ENCODE results near the gene AVPR1B.

AVPR1B gene, protein sequence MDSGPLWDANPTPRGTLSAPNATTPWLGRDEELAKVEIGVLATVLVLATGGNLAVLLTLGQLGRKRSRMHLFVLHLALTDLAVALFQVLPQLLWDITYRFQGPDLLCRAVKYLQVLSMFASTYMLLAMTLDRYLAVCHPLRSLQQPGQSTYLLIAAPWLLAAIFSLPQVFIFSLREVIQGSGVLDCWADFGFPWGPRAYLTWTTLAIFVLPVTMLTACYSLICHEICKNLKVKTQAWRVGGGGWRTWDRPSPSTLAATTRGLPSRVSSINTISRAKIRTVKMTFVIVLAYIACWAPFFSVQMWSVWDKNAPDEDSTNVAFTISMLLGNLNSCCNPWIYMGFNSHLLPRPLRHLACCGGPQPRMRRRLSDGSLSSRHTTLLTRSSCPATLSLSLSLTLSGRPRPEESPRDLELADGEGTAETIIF

DNA sequence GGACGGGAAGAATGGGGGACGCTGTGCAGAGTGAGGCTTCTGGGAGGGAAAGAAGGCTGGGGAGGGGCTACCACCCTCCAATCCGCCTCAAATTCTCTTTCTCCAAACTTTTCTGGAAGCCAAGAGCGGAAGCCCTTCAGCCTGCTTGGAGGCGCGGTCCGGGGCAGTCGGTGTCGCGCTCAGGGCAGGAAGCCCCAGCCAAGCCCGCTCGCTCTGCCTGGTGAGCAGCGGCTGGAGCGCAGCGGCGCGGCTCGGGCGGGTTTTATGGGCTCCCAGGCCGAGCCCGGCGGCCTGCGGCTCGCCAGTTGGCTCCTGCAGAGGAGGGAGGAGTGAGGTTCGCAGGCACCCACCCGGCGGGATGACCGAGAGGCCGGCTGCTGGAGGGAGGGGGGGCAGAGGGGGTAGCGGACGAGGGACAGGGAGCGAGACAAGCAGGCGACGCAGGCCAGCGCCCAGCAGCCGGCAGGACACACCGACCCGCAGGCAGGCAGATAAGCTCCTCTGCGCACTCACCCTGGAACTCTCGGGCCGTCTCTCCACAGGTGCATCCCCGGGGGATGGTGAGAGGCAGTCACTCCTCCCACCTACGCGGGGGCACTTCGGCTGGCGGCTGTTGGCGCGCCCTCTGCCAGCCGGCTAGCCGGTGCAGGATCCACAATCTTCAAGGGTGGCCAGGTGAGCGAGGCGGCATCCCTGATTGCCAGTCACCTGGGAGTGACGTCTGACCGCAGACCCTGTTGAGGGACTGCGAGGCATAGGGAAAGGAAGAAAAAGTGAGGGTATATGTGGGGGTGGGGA is at the start of gene AVPR1B:
TSS of gene AVPR1B (minus strand) at position 238 of the 798 bp plus-strand sequence. CDS start 498 bp downstream, outside the sequence.
- peak; percentile 83 for ATAC-seq
- DNase-seq = peak; percentile 33 to 46
- Mint-ChIP-seq H3K4me1 (peaks cover 20% of the 10 kb centered on the region), H3K27ac (no peak within 1 kb of the TSS), H3K9me3 (peaks cover 20 to 25% of the 10 kb centered on the region in 2 donors), H3K4me3 (peak within 1 kb of the TSS; percentile 50 to 51), H3K27me3 (peaks cover 81% of the 10 kb centered on the region)

DNA sequence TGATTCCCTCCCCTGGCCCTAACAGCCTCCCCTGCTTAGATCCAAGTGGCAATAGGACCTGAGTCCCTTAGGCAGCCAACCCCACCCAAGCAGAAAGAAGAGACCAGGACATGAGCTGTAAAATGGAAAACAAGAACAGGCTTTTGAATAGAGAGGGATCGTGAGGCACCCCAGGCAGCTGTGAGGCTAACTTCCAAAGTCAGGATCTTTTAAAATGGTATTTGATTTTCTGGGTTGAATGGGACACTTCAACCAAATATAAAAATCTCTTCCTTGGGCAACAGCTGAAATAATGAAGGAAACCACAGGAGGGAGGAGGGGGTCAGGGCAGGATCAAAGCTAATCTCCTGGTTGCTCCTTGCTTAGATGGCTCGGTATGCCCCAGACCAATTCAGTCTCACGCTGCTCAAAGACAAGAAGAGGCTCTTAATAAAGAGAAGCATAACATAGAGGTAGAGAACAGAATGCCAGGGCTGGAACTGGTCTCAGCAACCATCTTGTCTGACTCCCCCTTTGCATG is 28.6 kb upstream of the AVPR1B start:
- no peak overlapping the region for H3K4me3 Mint-ChIP-seq
- ATAC-seq (no peak), DNase-seq (no peak)
- peaks cover 40% of the 10 kb centered on the region for H3K27me3 Mint-ChIP-seq
- peaks cover 0 to 5% of the 10 kb centered on the region in 2 donors for H3K9me3 Mint-ChIP-seq
- no peak overlapping the region for H3K27ac Mint-ChIP-seq
- peaks cover 14% of the 10 kb centered on the region for H3K4me1 Mint-ChIP-seq

DNA sequence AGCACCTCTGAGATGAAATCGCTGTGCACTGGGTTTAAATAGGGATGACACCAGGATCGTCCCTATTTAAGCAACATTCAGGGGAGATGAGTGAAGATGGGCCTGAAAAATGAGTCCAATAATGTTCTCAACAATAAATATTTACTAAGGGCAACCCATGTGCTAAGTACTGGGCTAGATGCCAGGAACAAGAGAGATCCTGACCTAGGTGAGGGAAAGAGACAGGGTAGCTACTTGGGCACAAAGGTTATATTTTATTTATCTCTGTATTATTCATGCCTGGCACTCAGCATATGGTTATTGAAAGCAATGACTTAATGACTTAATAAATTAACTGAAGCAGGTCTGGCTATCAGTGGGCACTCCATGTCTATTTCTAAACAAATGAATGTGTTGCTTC is 27.4 kb upstream of the AVPR1B start:
- DNase-seq (no peak), ATAC-seq (no peak)
- Mint-ChIP-seq H3K9me3 (peaks cover 0 to under 1% of the 10 kb centered on the region in 2 donors), H3K4me1 (peaks cover 15% of the 10 kb centered on the region), H3K27ac (no peak overlapping the region), H3K27me3 (peaks cover 40% of the 10 kb centered on the region), H3K4me3 (no peak overlapping the region)

DNA sequence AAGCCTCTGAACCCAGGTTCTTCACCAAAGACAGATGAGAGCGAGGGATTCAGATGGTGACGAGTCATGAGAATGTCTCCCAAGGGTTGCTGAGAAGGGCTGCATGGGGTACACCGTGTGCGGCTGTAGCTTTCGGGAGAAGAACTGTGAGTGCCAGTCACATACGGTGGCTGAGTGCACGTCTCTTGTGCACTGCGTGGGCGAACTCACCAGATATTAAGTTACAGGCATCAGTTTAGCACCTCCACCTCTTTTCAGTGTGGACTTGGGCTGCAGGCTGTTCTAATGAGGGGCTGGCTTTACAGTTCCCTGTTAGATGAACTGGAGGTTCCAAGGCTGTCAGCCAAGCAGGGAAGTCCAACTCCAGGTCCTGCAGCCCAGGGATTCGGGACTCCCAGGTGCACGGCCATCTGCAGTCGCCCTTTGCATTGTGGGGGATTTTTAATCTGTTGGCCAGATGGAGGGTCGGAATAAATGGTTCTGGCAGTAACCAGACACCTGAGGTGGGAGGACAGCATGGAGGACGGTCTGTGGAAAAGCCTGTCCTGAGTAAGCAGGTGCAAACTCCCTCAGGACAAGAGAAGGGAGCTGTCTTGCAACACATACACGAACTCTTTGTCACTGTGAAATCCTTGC is 26.5 kb upstream of the AVPR1B start:
- H3K4me1 Mint-ChIP-seq = peaks cover 15% of the 10 kb centered on the region
- DNase-seq (no peak), ATAC-seq (no peak)
- H3K27ac Mint-ChIP-seq = no peak overlapping the region
- H3K9me3 Mint-ChIP-seq = no peaks in the 10 kb centered on the region
- H3K27me3 Mint-ChIP-seq = peaks cover 46% of the 10 kb centered on the region
- H3K4me3 Mint-ChIP-seq = no peak overlapping the region

DNA sequence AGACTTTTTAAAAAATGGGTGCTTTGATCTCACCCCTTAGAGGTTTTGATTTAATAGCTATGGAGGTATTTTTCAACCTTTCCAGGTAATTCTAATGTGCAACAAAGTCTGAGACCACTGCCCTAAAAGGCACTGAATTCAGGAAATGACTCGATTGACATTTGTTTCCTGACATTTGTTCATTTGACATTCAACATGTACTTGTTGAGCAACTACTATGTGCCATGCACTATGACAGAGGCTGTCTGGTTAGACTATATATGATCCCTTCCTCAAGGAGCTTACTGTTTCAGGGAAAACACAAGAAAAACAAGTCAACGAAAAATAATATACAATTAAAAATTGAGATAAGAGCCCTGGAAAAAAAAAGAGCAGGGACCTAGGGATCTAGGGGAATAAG is 25.6 kb upstream of the AVPR1B start:
- ATAC-seq (no peak), DNase-seq (no peak)
- Mint-ChIP-seq H3K4me3 (no peak overlapping the region), H3K4me1 (peaks cover 15% of the 10 kb centered on the region), H3K27ac (no peak overlapping the region), H3K9me3 (no peaks in the 10 kb centered on the region), H3K27me3 (peaks cover 54% of the 10 kb centered on the region)

DNA sequence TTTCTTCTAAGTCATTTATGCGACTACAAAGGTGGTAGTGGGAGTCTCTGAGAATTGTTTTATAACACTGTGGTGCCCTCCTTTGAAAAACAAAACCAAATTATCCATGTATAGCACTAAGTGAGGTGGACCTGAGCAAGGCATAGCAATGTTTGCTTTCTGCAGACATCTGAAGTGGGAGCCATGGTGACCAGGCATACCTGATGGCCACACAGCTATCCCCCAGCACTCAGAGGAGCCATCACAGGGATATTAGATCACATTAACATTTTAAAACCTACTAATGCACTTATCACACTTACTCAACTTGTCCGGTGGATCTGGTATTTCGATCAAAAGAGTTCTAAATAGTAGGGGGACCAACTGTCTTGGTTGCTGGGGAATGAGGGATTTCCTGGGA is 24.8 kb upstream of the AVPR1B start:
- ATAC-seq = no peak
- Mint-ChIP-seq H3K4me3 (no peak overlapping the region), H3K27ac (no peak overlapping the region), H3K9me3 (no peaks in the 10 kb centered on the region), H3K4me1 (peaks cover 15% of the 10 kb centered on the region), H3K27me3 (peaks cover 53% of the 10 kb centered on the region)
- DNase-seq = no peak

DNA sequence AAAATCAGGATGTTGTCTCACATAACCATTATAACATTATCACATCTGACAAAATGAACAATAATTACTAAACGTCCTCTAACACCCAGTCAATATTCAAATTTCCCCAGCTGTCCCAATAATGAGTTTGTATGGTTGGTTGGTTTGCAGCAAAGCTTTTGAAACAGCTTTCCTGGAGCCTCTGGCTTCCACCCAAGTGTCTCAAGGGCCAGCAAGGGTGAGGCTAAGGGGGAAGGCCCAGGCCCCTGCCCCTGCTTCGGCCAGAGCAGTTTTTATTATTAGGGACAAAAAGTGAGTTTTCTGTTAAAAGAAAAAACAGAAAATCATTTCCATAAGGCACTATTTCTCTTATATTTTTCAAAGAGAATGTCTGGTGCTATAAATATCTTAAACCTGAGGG is 19.1 kb upstream of the AVPR1B start:
- Mint-ChIP-seq H3K4me3 (no peak overlapping the region), H3K27me3 (peaks cover 28% of the 10 kb centered on the region)

DNA sequence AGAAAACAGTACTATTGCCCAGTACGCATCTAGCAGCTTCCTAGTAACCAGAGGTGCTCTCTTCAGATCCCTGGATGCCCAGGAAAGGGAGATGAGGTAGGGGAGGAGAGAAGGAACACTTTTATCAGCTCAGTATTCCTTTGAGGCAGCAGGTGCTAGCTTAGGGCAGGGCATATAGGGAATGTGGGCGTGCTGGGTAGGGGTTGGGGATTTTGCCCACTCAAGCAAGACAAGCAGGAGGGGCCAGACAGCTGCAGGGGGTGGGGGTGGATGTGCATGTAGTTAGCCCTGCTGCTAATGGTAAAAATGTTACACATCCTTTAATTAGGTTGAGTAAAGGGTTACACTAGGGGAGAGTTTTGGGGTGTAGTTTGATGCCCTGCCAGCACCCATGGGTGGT is 18.1 kb upstream of the AVPR1B start:
- Mint-ChIP-seq H3K4me3 (no peak overlapping the region), H3K27ac (peak overlapping the region in 1 of 2 donors; percentile 4), H3K9me3 (no peaks in the 10 kb centered on the region), H3K27me3 (peaks cover 25% of the 10 kb centered on the region), H3K4me1 (no peaks in the 10 kb centered on the region)
- DNase-seq = no peak
- ATAC-seq = no peak

More for the DNA sequence above, 19.1 kb upstream of the AVPR1B start:
- Mint-ChIP-seq H3K27ac (no peak overlapping the region), H3K9me3 (no peaks in the 10 kb centered on the region), H3K4me1 (peaks cover 5% of the 10 kb centered on the region)
- no peak for DNase-seq
- no peak for ATAC-seq

DNA sequence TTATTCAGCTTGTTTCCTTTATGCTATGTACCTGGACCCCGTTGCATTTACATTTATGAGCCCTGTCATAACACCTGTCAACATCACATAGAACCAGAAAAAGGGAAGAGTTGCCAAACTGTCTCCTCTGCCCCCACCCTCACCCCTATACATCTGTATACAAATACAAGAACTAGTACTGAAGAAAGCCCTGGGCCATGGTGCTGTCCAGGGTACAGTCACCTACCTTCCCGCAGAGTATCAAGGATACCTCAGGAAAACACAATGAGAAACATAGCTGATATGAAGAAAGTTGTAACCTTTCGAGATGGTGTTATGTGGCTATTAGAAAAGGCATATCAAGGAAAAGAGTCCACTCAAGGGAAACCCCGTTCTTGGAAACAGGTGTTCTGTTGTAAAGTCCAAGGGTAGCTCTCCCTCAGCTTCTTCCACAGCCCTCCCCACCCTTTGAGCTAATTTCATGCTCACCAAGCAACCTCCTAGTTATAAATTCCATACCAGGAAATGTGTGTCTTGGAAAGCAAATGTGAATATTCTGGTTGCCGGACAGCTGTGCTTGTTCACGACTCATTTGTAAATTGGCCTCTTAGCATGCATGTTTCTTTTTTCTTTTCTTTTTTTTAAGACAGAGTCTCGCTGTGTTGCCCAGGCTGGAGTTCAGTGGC is 16.7 kb upstream of the AVPR1B start:
- peaks cover 23% of the 10 kb centered on the region for H3K27me3 Mint-ChIP-seq
- ATAC-seq (no peak), DNase-seq (no peak)
- no peaks in the 10 kb centered on the region for H3K9me3 Mint-ChIP-seq
- H3K4me3 Mint-ChIP-seq = no peak overlapping the region
- no peak overlapping the region for H3K27ac Mint-ChIP-seq
- H3K4me1 Mint-ChIP-seq = no peaks in the 10 kb centered on the region

DNA sequence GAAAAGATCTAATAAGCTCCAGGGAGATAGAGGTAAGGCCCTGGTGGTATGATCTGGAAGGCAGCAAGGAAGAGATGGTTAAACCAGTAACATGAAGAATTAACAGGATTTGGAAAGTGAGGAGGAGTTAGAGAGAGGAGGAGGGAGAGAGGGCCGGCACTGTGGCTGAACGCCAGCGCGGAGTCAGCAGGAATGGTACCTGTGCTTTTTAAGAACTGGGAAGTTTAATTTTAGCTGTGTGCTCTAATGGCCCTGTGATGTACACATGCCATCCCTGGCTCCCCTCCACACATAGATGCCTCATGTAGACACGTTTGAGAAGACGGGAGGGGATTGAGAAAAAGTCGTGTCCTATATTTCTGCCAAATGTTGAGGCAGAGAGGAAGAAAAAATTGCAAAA is 13.8 kb upstream of the AVPR1B start:
- Mint-ChIP-seq H3K27ac (no peak overlapping the region), H3K4me1 (no peaks in the 10 kb centered on the region), H3K9me3 (no peaks in the 10 kb centered on the region), H3K27me3 (peaks cover 27% of the 10 kb centered on the region), H3K4me3 (no peak overlapping the region)
- ATAC-seq (no peak), DNase-seq (no peak)

DNA sequence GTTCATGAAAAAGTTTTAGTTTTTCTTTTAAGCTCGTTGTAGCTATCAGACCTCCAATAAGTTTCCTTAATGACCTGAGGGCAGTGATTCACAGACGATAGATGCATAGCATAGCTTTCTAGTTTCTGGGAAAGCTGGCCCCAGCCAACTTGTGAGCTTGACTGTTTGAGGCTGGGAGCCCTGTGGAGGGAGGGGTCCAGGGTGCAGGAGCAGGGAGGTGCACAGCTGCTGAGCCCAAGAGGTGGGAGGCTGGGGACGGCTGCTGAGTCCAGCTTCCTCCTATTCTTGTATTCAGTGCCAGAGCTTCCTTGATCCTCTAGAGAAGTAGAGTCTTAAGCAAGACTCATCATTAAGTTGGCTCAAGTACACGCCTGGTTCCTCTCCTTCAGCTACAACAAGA is 11.0 kb upstream of the AVPR1B start:
- no peaks in the 10 kb centered on the region for H3K9me3 Mint-ChIP-seq
- ATAC-seq (no peak), DNase-seq (no peak)
- H3K27me3 Mint-ChIP-seq = peaks cover 27% of the 10 kb centered on the region
- no peaks in the 10 kb centered on the region for H3K4me1 Mint-ChIP-seq
- H3K27ac Mint-ChIP-seq = no peak overlapping the region
- H3K4me3 Mint-ChIP-seq = no peak overlapping the region

DNA sequence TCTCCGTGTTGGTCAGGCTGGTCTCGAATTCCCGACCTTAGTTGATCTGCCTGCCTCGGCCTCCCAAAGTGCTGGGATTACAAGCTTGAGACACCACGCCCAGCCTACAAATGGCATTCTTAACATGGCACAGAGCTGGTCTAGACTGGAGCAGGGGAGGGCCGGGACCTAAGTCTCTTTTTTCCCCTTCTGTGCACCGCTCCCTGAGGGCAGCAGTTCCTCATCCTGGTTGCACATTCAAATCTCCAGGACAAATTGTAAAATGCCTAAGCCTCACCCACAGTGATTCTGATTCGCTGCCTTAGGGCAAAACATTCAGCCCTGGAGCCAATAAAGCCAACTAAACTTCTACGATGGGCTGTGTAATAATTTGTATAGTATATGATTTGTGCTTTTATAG is 10.1 kb upstream of the AVPR1B start:
- Mint-ChIP-seq H3K9me3 (no peaks in the 10 kb centered on the region), H3K4me1 (no peaks in the 10 kb centered on the region), H3K27ac (no peak overlapping the region), H3K27me3 (peaks cover 34% of the 10 kb centered on the region), H3K4me3 (no peak overlapping the region)
- ATAC-seq (no peak), DNase-seq (no peak)

DNA sequence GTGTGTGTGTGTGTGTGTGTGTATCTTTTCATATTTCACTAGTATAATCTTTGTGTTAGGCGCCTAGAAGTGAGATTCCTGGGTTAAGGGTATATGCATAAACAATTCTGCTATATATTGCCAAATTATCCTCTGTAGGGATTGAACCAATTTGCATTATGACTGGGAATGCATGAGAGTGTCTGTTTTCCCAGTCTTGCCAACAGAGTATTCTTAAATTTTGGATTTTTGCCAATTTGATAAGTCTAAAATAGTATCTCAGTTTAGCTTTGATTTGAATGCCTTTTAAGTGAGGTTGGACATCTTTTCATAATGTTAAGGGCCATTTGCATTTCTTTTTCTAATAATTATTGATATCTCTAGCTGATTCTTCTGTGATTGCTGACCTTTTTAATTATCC is 8.2 kb upstream of the AVPR1B start:
- no peak for DNase-seq
- ATAC-seq = no peak
- Mint-ChIP-seq H3K9me3 (peaks cover 15 to 20% of the 10 kb centered on the region in 2 donors), H3K27ac (no peak overlapping the region), H3K4me3 (no peak overlapping the region), H3K4me1 (no peaks in the 10 kb centered on the region), H3K27me3 (peaks cover 54% of the 10 kb centered on the region)

DNA sequence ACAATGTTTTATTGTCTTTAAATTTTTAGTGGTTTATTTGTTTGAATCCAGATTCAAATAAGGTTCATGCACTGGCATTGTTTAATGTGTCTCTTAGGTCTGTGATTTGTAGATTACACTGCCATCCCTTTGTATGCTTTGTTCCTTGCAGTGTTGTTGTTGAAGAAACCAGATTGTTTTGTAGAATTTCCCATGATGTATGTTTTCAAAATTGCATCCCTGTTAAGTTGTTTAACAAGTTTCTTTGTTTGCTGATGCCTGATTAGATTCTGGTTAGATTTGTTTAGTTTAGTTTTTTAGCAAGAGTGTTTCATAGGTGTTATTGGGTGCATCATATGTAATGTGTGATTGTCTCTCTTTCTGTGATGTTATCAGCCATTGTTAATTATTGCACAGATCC is 5.5 kb upstream of the AVPR1B start:
- DNase-seq = no peak
- no peak overlapping the region for H3K4me3 Mint-ChIP-seq
- peaks cover 20 to 25% of the 10 kb centered on the region in 2 donors for H3K9me3 Mint-ChIP-seq
- peaks cover 3% of the 10 kb centered on the region for H3K4me1 Mint-ChIP-seq
- ATAC-seq = no peak
- no peak overlapping the region for H3K27ac Mint-ChIP-seq
- peaks cover 67% of the 10 kb centered on the region for H3K27me3 Mint-ChIP-seq

DNA sequence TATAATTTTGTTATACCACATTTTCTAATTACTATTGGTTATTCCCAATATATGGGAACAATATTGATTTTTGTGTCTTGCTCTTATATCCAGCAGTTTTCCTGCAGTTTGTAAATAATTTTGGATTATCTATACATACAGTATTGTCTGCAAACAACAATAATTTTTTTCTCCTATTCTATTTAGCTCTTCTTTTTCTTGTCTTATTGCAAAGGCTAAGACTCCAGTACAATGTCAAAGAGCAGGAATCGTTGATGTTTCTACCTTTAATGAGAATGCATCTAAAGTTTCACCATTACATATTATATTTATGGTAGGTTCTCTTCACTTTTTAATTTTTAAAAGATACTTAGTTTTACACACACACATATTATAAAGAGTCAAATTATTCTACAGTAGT is 4.1 kb upstream of the AVPR1B start:
- ATAC-seq (no peak), DNase-seq (no peak)
- Mint-ChIP-seq H3K27ac (no peak overlapping the region), H3K4me1 (peaks cover 17% of the 10 kb centered on the region), H3K9me3 (peaks cover 20 to 25% of the 10 kb centered on the region in 2 donors), H3K4me3 (no peak overlapping the region), H3K27me3 (peaks cover 78% of the 10 kb centered on the region)
